DMS153 treated with DMSO at 0.1 percent for 48 hours (cell line): Measurements from ENCODE around the gene NR5A1.

Experiments
- DNase-seq: peaks from one replicate; lab custom pipeline; 2025; ENCODE audit not compliant: unreplicated experiment; lab: John Stamatoyannopoulos, UW

NR5A1 gene

GRCh38 chr9:124506931-124507879, at the start of gene NR5A1:
Gene NR5A1, minus strand, starts transcription at chr9:124507399. Its CDS starts 4,004 bp downstream, at chr9:124503395.
- DNase-seq = no peak

GRCh38 chr9:124555043-124555442, 47.8 kb upstream of the NR5A1 start:
- DNase-seq = no peak

GRCh38 chr9:124553738-124554137, 46.5 kb upstream of the NR5A1 start:
- no peak for DNase-seq

- no peak for DNase-seq
Measured at GRCh38 chr9:124552273-124552605, 45.0 kb upstream of the NR5A1 start.

- no peak for DNase-seq
Measured at GRCh38 chr9:124551472-124552272, 44.5 kb upstream of the NR5A1 start.

GRCh38 chr9:124550072-124550471, 42.9 kb upstream of the NR5A1 start:
- DNase-seq = no peak

GRCh38 chr9:124549016-124549415, 41.8 kb upstream of the NR5A1 start:
- DNase-seq = no peak

- DNase-seq = no peak
Measured at GRCh38 chr9:124544535-124544934, 37.3 kb upstream of the NR5A1 start.

- DNase-seq = no peak
Measured at GRCh38 chr9:124541824-124542223, 34.6 kb upstream of the NR5A1 start.

GRCh38 chr9:124537926-124538325, 30.7 kb upstream of the NR5A1 start:
- DNase-seq = no peak

GRCh38 chr9:124535846-124536245, 28.6 kb upstream of the NR5A1 start:
- DNase-seq = no peak

- DNase-seq = no peak
Measured at GRCh38 chr9:124532897-124533296, 25.7 kb upstream of the NR5A1 start.

GRCh38 chr9:124531115-124531514, 23.9 kb upstream of the NR5A1 start:
- DNase-seq = no peak

- DNase-seq = no peak
Measured at GRCh38 chr9:124530246-124530645, 23.0 kb upstream of the NR5A1 start.

GRCh38 chr9:124527781-124528180, 20.6 kb upstream of the NR5A1 start:
- no peak for DNase-seq

- no peak for DNase-seq
Measured at GRCh38 chr9:124526174-124526573, 19.0 kb upstream of the NR5A1 start.

- DNase-seq = no peak
Measured at GRCh38 chr9:124522121-124523098, 15.2 kb upstream of the NR5A1 start.

- DNase-seq = no peak
Measured at GRCh38 chr9:124521142-124521541, 13.9 kb upstream of the NR5A1 start.

- no peak for DNase-seq
Measured at GRCh38 chr9:124520206-124520596, 13.0 kb upstream of the NR5A1 start.

GRCh38 chr9:124518116-124518515, 10.9 kb upstream of the NR5A1 start:
- DNase-seq = no peak

- no peak for DNase-seq
Measured at GRCh38 chr9:124517600-124517999, 10.4 kb upstream of the NR5A1 start.
